Upper lobe of left lung (tissue), 4 donors: ENCODE measurements around the gene OR5W2.

Experiments used
- POLR2A ChIP-seq, 4 donors: fragments of 450-650 bp; IDR thresholded peaks; one replicate each; pipeline ENCODE4 v1.5.1; 2016 to 2017; ENCODE audit warnings: antibody characterized with exemption in 4 of 4, mild to moderate bottlenecking in 2 of 4
- TF ChIP-seq, protein P1 (sequence below), 6 experiments: fragments of 450-650 bp in 4 of 6; fragments of 200-600 bp in 2 of 6; sonication (generic) in 2 of 6; IDR thresholded peaks; one replicate each; pipeline ENCODE4 v1.5.1; 2016 to 2019; ENCODE audit warnings: antibody characterized with exemption in 6 of 6

DNA sequence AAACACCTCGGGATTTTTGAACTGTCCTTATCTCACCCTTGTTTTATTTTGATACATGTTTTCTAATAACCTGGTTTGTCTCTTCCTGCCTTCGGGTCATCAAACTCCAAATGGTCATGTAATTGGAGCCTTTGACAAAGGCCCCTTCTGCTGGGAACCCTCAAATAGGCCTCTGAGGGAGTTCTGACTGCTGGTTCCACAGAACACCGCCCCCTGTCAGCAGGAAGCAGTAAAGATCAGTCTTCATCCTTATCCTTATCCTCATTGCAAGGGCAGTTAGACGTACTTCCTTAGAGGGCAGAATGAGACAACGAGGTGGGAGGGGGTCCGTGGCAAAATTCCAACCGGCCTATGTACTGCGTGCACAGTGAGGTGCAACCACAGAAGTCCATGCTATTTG, 19.2 kb downstream of the OR5W2 start:
- TF ChIP-seq, protein P1, sequence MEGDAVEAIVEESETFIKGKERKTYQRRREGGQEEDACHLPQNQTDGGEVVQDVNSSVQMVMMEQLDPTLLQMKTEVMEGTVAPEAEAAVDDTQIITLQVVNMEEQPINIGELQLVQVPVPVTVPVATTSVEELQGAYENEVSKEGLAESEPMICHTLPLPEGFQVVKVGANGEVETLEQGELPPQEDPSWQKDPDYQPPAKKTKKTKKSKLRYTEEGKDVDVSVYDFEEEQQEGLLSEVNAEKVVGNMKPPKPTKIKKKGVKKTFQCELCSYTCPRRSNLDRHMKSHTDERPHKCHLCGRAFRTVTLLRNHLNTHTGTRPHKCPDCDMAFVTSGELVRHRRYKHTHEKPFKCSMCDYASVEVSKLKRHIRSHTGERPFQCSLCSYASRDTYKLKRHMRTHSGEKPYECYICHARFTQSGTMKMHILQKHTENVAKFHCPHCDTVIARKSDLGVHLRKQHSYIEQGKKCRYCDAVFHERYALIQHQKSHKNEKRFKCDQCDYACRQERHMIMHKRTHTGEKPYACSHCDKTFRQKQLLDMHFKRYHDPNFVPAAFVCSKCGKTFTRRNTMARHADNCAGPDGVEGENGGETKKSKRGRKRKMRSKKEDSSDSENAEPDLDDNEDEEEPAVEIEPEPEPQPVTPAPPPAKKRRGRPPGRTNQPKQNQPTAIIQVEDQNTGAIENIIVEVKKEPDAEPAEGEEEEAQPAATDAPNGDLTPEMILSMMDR (IDR thresholded peaks at IDR 0.05): no peak
- TF ChIP-seq POLR2A (IDR thresholded peaks at IDR 0.05): no peak
